HL-60 (cell line): Measurements from ENCODE around the gene NOTCH2.

Experiments used
- CTCF ChIP-seq: IDR thresholded peaks from one replicate; pipeline ENCODE4 v1.5.1; 2011; ENCODE audit warnings: low read length, control low read depth, inconsistent platforms; ENCODE audit not compliant: insufficient read depth
- GABPA ChIP-seq: IDR thresholded peaks from 2 replicates; pipeline ENCODE4 v1.6.1; 2012; ENCODE audit warnings: low read depth
- POLR2AphosphoS5 ChIP-seq: IDR thresholded peaks from 2 replicates; pipeline ENCODE4 v1.6.1; 2012; ENCODE audit warnings: low read depth
- REST ChIP-seq: IDR thresholded peaks from 2 replicates; pipeline ENCODE4 v1.6.1; 2012; ENCODE audit warnings: low read depth; ENCODE audit not compliant: insufficient replicate concordance

- TF ChIP-seq REST, result no peak
- no peak for TF ChIP-seq CTCF
- no peak for TF ChIP-seq POLR2AphosphoS5
- no peak for TF ChIP-seq GABPA
Observed at GRCh38 chr1:119933397-119933796, 136.1 kb downstream of the NOTCH2 start.
